GM10266 (cell line): ENCODE measurements around the gene CCDC91.
A peak's percentile ranks its signal among the peaks of the same experiment; 100 is the strongest.

Experiments used
- DNase-seq: peaks from one replicate; pipeline ENCODE4 v3.0.0; 2012; ENCODE audit errors: extremely low spot score
- TF ChIP-seq, protein P1 (sequence below): IDR thresholded peaks from 2 replicates; pipeline ENCODE4 v1.5.1; 2012; ENCODE audit warnings: mild to moderate bottlenecking, low read depth; ENCODE audit not compliant: control insufficient read depth, insufficient read depth; ENCODE audit errors: missing control alignments

CCDC91 gene

DNA sequence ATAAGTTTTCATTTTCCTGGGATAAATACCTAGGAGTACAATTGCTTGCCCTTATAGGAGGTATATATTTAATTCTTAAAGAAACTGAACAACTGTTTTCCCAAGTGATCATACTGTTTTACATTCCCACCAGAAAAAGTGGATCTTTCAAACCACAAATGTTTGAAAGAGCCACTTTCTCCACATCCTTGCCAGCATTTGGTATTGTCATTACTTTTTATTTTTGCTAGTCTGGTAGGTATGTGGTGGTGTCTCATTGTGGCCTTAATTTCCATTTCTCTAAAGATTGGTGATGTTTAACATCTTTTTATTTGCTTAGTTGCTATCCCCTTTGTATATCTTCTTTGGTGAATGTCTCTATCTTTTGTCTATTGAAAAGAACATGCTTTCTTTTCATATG, 50.6 kb downstream of the CCDC91 start:
- TF ChIP-seq, protein P1, sequence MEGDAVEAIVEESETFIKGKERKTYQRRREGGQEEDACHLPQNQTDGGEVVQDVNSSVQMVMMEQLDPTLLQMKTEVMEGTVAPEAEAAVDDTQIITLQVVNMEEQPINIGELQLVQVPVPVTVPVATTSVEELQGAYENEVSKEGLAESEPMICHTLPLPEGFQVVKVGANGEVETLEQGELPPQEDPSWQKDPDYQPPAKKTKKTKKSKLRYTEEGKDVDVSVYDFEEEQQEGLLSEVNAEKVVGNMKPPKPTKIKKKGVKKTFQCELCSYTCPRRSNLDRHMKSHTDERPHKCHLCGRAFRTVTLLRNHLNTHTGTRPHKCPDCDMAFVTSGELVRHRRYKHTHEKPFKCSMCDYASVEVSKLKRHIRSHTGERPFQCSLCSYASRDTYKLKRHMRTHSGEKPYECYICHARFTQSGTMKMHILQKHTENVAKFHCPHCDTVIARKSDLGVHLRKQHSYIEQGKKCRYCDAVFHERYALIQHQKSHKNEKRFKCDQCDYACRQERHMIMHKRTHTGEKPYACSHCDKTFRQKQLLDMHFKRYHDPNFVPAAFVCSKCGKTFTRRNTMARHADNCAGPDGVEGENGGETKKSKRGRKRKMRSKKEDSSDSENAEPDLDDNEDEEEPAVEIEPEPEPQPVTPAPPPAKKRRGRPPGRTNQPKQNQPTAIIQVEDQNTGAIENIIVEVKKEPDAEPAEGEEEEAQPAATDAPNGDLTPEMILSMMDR = no peak
- no peak for DNase-seq

DNA sequence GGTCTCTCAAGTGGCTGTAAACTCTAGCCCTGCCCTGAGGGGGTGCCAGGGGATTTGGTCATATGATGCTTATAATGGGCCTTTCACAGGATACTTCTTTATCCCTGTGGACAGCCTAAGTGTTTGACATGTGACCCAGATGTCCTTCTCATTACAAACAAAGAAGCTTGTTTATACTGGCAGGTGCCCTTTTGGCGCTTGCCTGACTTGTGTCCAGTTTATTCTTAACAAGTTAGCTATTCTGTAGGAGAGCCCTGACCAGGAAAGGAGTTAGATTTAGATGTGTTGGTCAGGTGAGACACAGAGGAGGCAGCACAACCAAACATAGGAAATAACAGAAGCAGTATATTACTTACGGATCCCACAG, 51.9 kb downstream of the CCDC91 start:
- TF ChIP-seq, protein P1 = no peak
- no peak for DNase-seq

DNA sequence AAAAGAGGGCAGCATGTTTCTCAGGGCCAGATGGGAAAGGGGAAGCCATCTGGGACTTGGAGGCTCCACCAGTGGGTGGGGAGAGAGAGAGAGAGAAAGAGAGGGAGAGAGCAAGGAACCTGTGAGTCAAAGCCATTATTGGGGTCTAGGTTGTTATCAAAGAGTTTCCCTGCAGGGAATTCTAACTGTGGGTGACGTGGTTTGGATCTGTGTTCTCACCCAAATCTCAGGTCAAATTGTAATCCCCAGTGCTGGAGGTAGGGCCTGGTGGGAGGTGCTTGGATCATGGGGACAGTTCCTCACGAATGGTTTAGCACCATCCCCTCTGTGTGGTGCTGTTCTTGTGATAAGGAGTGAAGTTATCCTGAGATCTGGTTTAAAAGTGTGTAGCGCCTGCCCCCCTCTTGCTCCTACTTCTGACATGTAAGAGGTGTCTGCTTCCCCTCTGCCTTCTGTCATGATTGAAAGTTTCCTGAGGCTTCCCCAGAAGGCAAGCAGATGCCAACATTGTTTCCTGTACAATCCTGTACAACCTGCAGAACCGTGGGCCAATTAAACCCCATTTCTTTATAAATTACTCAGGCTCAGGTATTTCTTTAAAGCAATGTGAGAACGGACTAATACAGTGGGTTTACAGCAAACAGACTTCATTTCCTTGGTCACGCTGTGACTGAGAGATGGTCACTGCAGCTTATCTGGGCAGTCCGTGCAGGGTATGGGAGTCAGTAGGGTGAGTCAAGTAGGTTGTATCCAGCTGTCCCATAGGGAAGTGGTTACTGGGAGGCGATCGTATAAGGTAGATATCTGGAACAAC, 52.4 kb downstream of the CCDC91 start:
- TF ChIP-seq, protein P1 = no peak
- no peak for DNase-seq

DNA sequence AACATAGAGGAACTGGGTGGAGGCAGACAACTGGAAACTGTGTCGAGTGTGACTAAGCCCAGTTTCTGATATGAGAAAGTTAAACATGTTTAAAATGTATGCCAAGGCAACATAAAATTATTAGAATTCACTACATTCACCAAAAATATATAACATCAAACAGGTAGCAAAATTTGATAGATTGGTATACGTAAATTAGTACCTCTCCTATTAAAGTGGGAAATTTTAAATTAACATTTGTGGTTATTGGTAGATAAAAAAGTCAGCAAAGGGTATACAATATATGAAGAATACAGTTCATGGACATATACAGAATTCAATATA, 53.0 kb downstream of the CCDC91 start:
- no peak for DNase-seq
- TF ChIP-seq, protein P1 = no peak

DNA sequence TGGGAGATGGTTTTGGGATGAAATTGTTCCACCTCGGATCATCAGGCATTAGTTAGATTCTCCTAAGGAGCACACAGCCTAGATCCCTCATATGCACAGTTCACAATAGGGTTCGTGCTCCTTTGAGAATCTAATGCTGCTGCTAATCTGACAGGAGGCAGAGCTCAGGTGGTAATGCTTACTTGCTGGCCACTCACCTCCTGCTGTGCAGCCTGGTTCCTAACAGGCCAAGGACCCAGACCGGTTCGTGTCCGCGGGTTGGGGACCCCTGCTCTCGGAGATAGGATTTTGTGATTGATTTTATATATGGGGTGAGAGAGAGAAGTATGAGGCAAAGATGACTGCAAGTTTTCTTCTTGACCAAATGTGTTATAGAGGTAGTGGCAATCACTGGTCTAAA, 57.5 kb downstream of the CCDC91 start:
- no peak for DNase-seq
- TF ChIP-seq, protein P1 = no peak

DNA sequence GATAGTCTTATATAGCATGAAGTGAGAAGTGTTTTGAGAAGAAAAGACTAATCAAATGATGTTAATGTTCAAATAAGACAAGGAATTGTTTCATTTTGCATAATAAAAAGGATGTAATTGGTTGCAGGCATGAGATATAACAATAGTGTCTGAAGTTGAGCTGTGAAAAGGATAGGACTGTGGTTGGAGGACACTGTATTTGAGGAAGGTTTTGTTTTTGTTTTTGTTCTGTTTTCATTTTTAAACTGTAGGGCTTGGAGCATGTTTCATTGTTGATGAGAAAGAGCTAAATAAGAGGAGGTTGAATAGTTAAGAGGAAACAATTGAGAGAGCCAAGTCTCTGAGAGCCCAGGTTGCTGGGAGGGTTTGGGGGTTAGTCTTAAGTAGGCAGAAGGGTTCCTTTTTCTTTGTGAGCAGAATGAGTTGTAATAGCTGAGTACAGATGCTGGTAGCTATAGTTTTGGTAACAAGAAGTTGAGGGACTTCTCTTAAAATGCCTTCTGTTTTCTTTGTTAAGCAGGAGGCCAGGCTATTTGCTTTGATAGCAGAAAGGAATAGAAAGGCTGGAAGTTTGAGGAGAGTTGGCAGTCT, 58.4 kb downstream of the CCDC91 start:
- TF ChIP-seq, protein P1 = no peak
- no peak for DNase-seq

DNA sequence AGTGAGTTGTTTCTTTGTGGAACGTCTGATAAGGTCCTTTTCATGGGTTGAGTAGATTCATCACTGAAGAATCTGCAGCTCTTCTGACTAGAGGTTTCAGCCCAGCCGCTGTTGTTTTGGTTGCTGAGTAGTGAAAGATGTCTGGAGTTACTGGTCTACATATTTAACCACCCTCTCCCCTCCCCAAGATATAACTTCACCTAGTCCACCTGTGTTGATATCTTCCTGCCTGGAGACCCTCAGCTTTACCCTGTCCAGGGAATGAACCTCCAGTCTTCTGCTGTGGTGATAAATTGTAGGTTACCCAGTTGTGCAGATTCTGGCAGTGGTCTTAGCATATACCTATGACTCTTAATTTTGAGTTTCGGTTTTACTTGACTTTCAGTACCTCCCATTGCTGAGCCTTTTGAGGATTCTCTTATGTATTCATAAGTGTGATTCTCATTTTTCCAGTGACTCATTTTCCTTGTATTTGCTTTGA, 62.9 kb downstream of the CCDC91 start:
- peak; percentile 17 for DNase-seq
- TF ChIP-seq, protein P1 = no peak
